GM12878 (cell line): ENCODE measurements around the gene CGAS. TPM values are rescaled to one million over a fixed set of nuclear protein-coding genes. Genes with fewer than 3 reads are reported as not detected.

Experiments used
- ATAC-seq: fragments of 200-7000 bp; cut with Tn5 transposase; 3 replicates; pipeline ENCODE4 v1.9.1; 2020; ENCODE audit warnings: mild to moderate bottlenecking, moderate library complexity
- BruUV-seq: library from RNA; stranded (reverse); fragments of 400-500 nt; replicated peaks from 2 replicates; lab custom pipeline; 2021; lab: Mats Ljungman, UMichigan
- CTCF ChIA-PET: fragments of 300-600 bp; sonication (Branson Sonifier 250); formaldehyde crosslinking; extraction: SDS; loops from one replicate; lab custom pipeline; 2021; ENCODE audit warnings: inconsistent platforms; lab: Yijun Ruan, JAX
- POLR2A ChIA-PET: fragments of 350-600 bp; formaldehyde crosslinking; extraction: SDS; loops from one replicate; lab custom pipeline; 2021; ENCODE audit warnings: inconsistent platforms; lab: Charles Lee
- RAD21 ChIA-PET: fragments of 300-600 bp; sonication (Branson Sonifier 250); formaldehyde crosslinking; loops from one replicate; lab custom pipeline; 2023; ENCODE audit warnings: antibody characterized with exemption; ENCODE audit not compliant: unreplicated experiment; lab: Charles Lee
- SMC1A ChIA-PET: fragments of 300-600 bp; sonication (Branson Sonifier 250); formaldehyde crosslinking; loops from one replicate; lab custom pipeline; 2023; ENCODE audit not compliant: unreplicated experiment, uncharacterized antibody; lab: Charles Lee
- DNase-seq: peaks from one replicate; pipeline ENCODE4 v3.0.0-alpha.2; 2011; ENCODE audit warnings: low read depth, low spot score
- FAIRE-seq: peaks from 3 replicates; lab custom pipeline; 2011; peaks lifted over from hg19 to GRCh38; lab: Jason Lieb, UNC
- H2AFZ ChIP-seq: 2 replicates; pipeline ENCODE4 v1.6.0; 2011; ENCODE audit warnings: low read depth, low read length, control low read depth; ENCODE audit not compliant: control insufficient read depth
- H3K27ac ChIP-seq: 2 replicates; pipeline ENCODE4 v1.5.1; 2011; ENCODE audit warnings: control low read depth; ENCODE audit not compliant: control insufficient read depth, insufficient read depth
- H3K27me3 ChIP-seq, 2 experiments: replicated peaks in 1 of 2; 2 replicates each; pipeline versions ENCODE4 v1.6.0 to v1.6.1; 2011; ENCODE audit warnings: low read length in 1 of 2; ENCODE audit not compliant: control insufficient read depth in 2 of 2, insufficient read depth in 2 of 2
- H3K36me3 ChIP-seq, 2 experiments: 2 replicates each; pipeline ENCODE4 v1.5.1; 2011; ENCODE audit warnings: low read length in 1 of 2; ENCODE audit not compliant: control insufficient read depth in 2 of 2, insufficient read depth in 2 of 2
- H3K4me1 ChIP-seq: 2 replicates; pipeline ENCODE4 v1.6.1; 2011; ENCODE audit warnings: mild to moderate bottlenecking, low read length, moderate library complexity, mixed read lengths; ENCODE audit not compliant: control insufficient read depth, insufficient read depth
- H3K4me2 ChIP-seq: 2 replicates; pipeline ENCODE4 v1.6.0; 2011; ENCODE audit warnings: control low read depth; ENCODE audit not compliant: control insufficient read depth, insufficient read depth
- H3K4me3 ChIP-seq: fragments of 200-600 bp; sonication (generic); 2 replicates; pipeline ENCODE4 v1.5.1; 2016
- H3K79me2 ChIP-seq: 2 replicates; pipeline ENCODE4 v1.6.0; 2011; ENCODE audit warnings: low read length; ENCODE audit not compliant: control insufficient read depth, insufficient read depth
- H3K9ac ChIP-seq: 2 replicates; pipeline ENCODE4 v1.8.0; 2011; ENCODE audit warnings: low read length, control low read depth, mixed read lengths; ENCODE audit not compliant: control insufficient read depth, insufficient read depth
- H3K9me3 ChIP-seq: replicated peaks from 3 replicates; pipeline ENCODE4 v1.5.1; 2011; ENCODE audit warnings: mild to moderate bottlenecking, low read length; ENCODE audit not compliant: control insufficient read depth, insufficient read depth
- H4K20me1 ChIP-seq: 2 replicates; pipeline ENCODE4 v1.6.0; 2011; ENCODE audit not compliant: control insufficient read depth, insufficient read depth
- WGBS: methylation state at CpG from one replicate; pipeline ENCODE4 v1.1.6; 2016; ENCODE audit warnings: low lambda C conversion rate; ENCODE audit not compliant: insufficient replicate concordance, insufficient coverage; ENCODE audit errors: missing lambda C conversion rate; 5-methylcytosine and 5-hydroxymethylcytosine counted together
- in situ Hi-C: fragments of 300-500 bp; cut with MboI; formaldehyde crosslinking; loops from 9 replicates; pipeline ENCODE4 v1.14.3; 2018; ENCODE audit warnings: mixed read lengths
- intact Hi-C: fragments of 100-400 bp; cut with micrococcal nuclease; formaldehyde crosslinking; loops from one replicate; pipeline ENCODE4 v1.14.2; 2022; ENCODE audit not compliant: unreplicated experiment
- polyA plus RNA-seq, 11 experiments: library from polyadenylated mRNA; depleted of rRNA in 4 of 11; unstranded in 6 of 11; stranded (reverse) in 5 of 11; fragments of >200 nt; fragmentation: Nextera tagmentation in 4 of 11; fragmentation: Illumina TruSeq in 1 of 11; extraction: Ambion mirVana in 4 of 11; extraction: Trizol in 1 of 11; gene quantifications; 1 replicate in 1 of 11; 2 replicates in 10 of 11; pipeline versions ENCODE4 v1.2.1 to v1.2.3, GENCODE V29; 2011 to 2016; ENCODE audit warnings: inconsistent platforms in 2 of 11, missing spikeins in 2 of 11, low read depth in 1 of 11
- total RNA-seq, 4 experiments: library from RNA; depleted of rRNA in 3 of 4; stranded (reverse); fragments of >200 nt in 3 of 4; fragmentation: Illumina TruSeq in 1 of 4; extraction: Trizol in 1 of 4; gene quantifications; 2 replicates each; pipeline versions ENCODE4 v1.2.1 to v1.2.3, GENCODE V29; 2013 to 2021
- TF ChIP-seq, protein P1 (sequence below): fragments of 450-650 bp; IDR thresholded peaks from 2 replicates; pipeline ENCODE4 v1.6.1; 2018; ENCODE audit warnings: mild to moderate bottlenecking, low read depth, moderate library complexity; ENCODE audit not compliant: partially characterized antibody
- TF ChIP-seq, protein P2 (sequence below): fragments of 450-650 bp; IDR thresholded peaks from 2 replicates; pipeline ENCODE4 v1.6.1; 2017; ENCODE audit warnings: mild to moderate bottlenecking, low read depth, inconsistent platforms; ENCODE audit not compliant: poor library complexity, severe bottlenecking

The CGAS gene
- total and polyA plus RNA-seq, 10 of the 15 experiments (the other 5 are each of a cell fraction or from before 2014, with no cell fraction given) = 4.7 to 30.2 (median 22.1) TPM

GRCh38 chr6:73389854-73390253 is 62.2 kb downstream of the CGAS start:
- H4K20me1 ChIP-seq = no peaks in the 10 kb centered on the region
- ATAC-seq (no peak), FAIRE-seq (no peak), DNase-seq (no peak)
- H3K4me2 ChIP-seq = no peak overlapping the region
- H3K4me3 ChIP-seq = no peak overlapping the region
- H3K9ac ChIP-seq = no peak overlapping the region
- in situ Hi-C loops (no loop called here), intact Hi-C loops (loop anchor here (5.0 kb wide), 1 partner anchor 262 kb away; the partner anchor contains the start of gene SLC17A5)
- no TSS peak for BruUV-seq
- RAD21 ChIA-PET = interaction anchor here (3.0 kb wide), 1 partner anchor 62 kb away, joined by 22 read pairs; no protein-coding TSS in a partner anchor
- CTCF ChIA-PET = interaction anchor here (0.6 to 2.3 kb wide), 4 partner anchors 9 to 854 kb away, joined by 3 to 8 read pairs (median 3); no protein-coding TSS in a partner anchor
- WGBS = 42% methylated on average over 10 of the region's 10 CpGs
- H3K4me1 ChIP-seq = no peaks in the 10 kb centered on the region
- POLR2A ChIA-PET = interaction anchor here (0.9 kb wide), 1 partner anchor 63 kb away, joined by 3 read pairs; the partner anchor contains the start of gene CGAS
- TF ChIP-seq, protein P1, sequence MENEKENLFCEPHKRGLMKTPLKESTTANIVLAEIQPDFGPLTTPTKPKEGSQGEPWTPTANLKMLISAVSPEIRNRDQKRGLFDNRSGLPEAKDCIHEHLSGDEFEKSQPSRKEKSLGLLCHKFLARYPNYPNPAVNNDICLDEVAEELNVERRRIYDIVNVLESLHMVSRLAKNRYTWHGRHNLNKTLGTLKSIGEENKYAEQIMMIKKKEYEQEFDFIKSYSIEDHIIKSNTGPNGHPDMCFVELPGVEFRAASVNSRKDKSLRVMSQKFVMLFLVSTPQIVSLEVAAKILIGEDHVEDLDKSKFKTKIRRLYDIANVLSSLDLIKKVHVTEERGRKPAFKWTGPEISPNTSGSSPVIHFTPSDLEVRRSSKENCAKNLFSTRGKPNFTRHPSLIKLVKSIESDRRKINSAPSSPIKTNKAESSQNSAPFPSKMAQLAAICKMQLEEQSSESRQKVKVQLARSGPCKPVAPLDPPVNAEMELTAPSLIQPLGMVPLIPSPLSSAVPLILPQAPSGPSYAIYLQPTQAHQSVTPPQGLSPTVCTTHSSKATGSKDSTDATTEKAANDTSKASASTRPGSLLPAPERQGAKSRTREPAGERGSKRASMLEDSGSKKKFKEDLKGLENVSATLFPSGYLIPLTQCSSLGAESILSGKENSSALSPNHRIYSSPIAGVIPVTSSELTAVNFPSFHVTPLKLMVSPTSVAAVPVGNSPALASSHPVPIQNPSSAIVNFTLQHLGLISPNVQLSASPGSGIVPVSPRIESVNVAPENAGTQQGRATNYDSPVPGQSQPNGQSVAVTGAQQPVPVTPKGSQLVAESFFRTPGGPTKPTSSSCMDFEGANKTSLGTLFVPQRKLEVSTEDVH = no peak
- TF ChIP-seq, protein P2, sequence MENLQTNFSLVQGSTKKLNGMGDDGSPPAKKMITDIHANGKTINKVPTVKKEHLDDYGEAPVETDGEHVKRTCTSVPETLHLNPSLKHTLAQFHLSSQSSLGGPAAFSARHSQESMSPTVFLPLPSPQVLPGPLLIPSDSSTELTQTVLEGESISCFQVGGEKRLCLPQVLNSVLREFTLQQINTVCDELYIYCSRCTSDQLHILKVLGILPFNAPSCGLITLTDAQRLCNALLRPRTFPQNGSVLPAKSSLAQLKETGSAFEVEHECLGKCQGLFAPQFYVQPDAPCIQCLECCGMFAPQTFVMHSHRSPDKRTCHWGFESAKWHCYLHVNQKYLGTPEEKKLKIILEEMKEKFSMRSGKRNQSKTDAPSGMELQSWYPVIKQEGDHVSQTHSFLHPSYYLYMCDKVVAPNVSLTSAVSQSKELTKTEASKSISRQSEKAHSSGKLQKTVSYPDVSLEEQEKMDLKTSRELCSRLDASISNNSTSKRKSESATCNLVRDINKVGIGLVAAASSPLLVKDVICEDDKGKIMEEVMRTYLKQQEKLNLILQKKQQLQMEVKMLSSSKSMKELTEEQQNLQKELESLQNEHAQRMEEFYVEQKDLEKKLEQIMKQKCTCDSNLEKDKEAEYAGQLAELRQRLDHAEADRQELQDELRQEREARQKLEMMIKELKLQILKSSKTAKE = no peak
- H3K9me3 ChIP-seq = no peaks in the 10 kb centered on the region
- SMC1A ChIA-PET = interaction anchor here (1.4 kb wide), 2 partner anchors 123 to 263 kb away, joined by 4 read pairs; no protein-coding TSS in a partner anchor
- no peaks in the 10 kb centered on the region for H3K79me2 ChIP-seq
- no peak overlapping the region for H3K27ac ChIP-seq
- H3K27me3 ChIP-seq = no peaks in the 10 kb centered on the region
- H2AFZ ChIP-seq = no peak overlapping the region
- no peaks in the 10 kb centered on the region for H3K36me3 ChIP-seq
